Panc1 (cell line): ENCODE results near the gene TMEM38A. TPM values are rescaled to one million over a fixed set of nuclear protein-coding genes. Genes with fewer than 3 reads are reported as not detected.

ENCODE experiments used
- ATAC-seq: fragments of 200-7000 bp; cut with Tn5 transposase; 2 replicates; pipeline ENCODE4 v1.9.1; 2020; ENCODE audit warnings: mild to moderate bottlenecking, moderate library complexity
- BruUV-seq: library from RNA; stranded (reverse); fragments of 400-500 nt; replicated peaks from 2 replicates; lab custom pipeline; 2021; lab: Mats Ljungman, UMichigan
- CTCF ChIA-PET: fragments of 300-600 bp; sonication (Branson Sonifier 250); formaldehyde crosslinking; loops from one replicate; lab custom pipeline; 2022; ENCODE audit warnings: antibody characterized with exemption; lab: Charles Lee
- POLR2A ChIA-PET: fragments of 300-600 bp; sonication (Branson Sonifier 250); formaldehyde crosslinking; loops from one replicate; lab custom pipeline; 2022; ENCODE audit warnings: antibody characterized with exemption; lab: Charles Lee
- DNase-seq: peaks from one replicate; pipeline ENCODE4 v3.0.0-alpha.2; 2010; ENCODE audit warnings: low read depth, low spot score
- H3K27ac ChIP-seq: 2 replicates; pipeline ENCODE4 v1.5.1; 2011; ENCODE audit warnings: mild to moderate bottlenecking, low read length, inconsistent platforms
- H3K27me3 ChIP-seq: fragments of 200-500 bp; sonication (Bioruptor generic); 2 replicates; pipeline ENCODE4 v1.6.0; 2014; ENCODE audit warnings: low read length, inconsistent platforms; ENCODE audit not compliant: control insufficient read depth, insufficient read depth
- H3K36me3 ChIP-seq: fragments of 200-500 bp; sonication (Bioruptor generic); 2 replicates; pipeline ENCODE4 v1.5.1; 2014; ENCODE audit warnings: inconsistent platforms, mild to moderate bottlenecking, low read length, moderate library complexity; ENCODE audit not compliant: control insufficient read depth, insufficient read depth
- H3K4me1 ChIP-seq: 2 replicates; pipeline ENCODE4 v1.5.1; 2011; ENCODE audit warnings: inconsistent platforms, mild to moderate bottlenecking, low read length, moderate library complexity; ENCODE audit not compliant: control insufficient read depth, insufficient read depth
- H3K4me3 ChIP-seq, 2 experiments: 2 replicates each; pipeline ENCODE4 v1.5.1; 2011 to 2012; ENCODE audit warnings: low read depth in 2 of 2, low read length in 2 of 2, mild to moderate bottlenecking in 2 of 2, inconsistent platforms in 1 of 2, moderate library complexity in 1 of 2
- H3K9me3 ChIP-seq: fragments of 200-500 bp; sonication (Bioruptor generic); 2 replicates; pipeline ENCODE4 v1.5.1; 2014; ENCODE audit warnings: low read depth, mild to moderate bottlenecking, inconsistent platforms, low read length, moderate library complexity; ENCODE audit not compliant: control insufficient read depth, insufficient read depth
- POLR2AphosphoS5 ChIP-seq: IDR thresholded peaks from 2 replicates; pipeline ENCODE4 v1.6.1; 2012; ENCODE audit warnings: mild to moderate bottlenecking, low read depth, low read length, moderate library complexity
- SIN3A ChIP-seq: IDR thresholded peaks from 2 replicates; pipeline ENCODE4 v1.6.1; 2012; ENCODE audit warnings: low read depth, mild to moderate bottlenecking, low read length, moderate library complexity, borderline replicate concordance; ENCODE audit not compliant: insufficient read depth
- TCF7L2 ChIP-seq: IDR thresholded peaks from 2 replicates; pipeline ENCODE4 v1.6.1; 2011; ENCODE audit warnings: mild to moderate bottlenecking, low read depth, low read length, inconsistent platforms
- in situ Hi-C: cut with HindIII; loops from 2 replicates; pipeline ENCODE4 v1.10.0; 2016; ENCODE audit warnings: low sequenced_read_pairs, low pct_unique_long_range_greater_than_20kb
- intact Hi-C: fragments of 100-400 bp; cut with micrococcal nuclease; formaldehyde crosslinking; loops from one replicate; pipeline ENCODE4 v1.10.0; 2022; ENCODE audit not compliant: unreplicated experiment
- total RNA-seq: library from RNA; stranded (reverse); gene quantifications from one replicate; pipeline ENCODE4 v1.2.1, GENCODE V29; 2021; ENCODE audit not compliant: unreplicated experiment
- TF ChIP-seq, protein P1 (sequence below): fragments of 450-650 bp; IDR thresholded peaks from 2 replicates; pipeline ENCODE4 v1.5.1; 2017; ENCODE audit warnings: mild to moderate bottlenecking
- TF ChIP-seq, protein P2 (sequence below), 2 experiments: IDR thresholded peaks; 2 replicates each; pipeline ENCODE4 v1.6.1; 2011 to 2012; ENCODE audit warnings: low read depth in 2 of 2, control low read depth in 1 of 2, low read length in 1 of 2, mild to moderate bottlenecking in 1 of 2, moderate library complexity in 1 of 2; ENCODE audit not compliant: insufficient read depth in 1 of 2

Gene TMEM38A
- total RNA-seq, 1 experiment from 2014 or later = 8.4 TPM

DNA sequence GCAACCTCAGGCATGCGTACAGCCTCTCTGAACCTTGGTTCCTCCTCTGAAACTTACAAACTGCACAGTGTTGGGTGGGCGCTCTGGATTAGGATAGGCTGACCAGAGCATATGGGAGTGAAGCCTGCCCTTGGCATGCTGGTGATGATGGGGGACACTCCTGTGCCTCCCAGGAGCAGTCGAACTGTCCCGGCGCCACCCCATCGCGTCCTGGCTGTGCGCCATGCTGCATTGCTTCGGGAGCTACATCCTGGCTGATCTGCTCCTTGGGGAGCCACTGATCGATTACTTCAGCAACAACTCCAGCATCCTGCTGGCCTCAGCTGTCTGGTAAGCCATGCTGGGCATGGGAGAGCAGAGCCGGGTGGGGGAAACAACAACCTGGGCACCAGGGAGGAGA lies 18.9 kb downstream of the TMEM38A start:
- POLR2A ChIA-PET = no interaction called here
- TF ChIP-seq SIN3A (no peak), TCF7L2 (no peak), POLR2AphosphoS5 (no peak)
- TF ChIP-seq, protein P1, sequence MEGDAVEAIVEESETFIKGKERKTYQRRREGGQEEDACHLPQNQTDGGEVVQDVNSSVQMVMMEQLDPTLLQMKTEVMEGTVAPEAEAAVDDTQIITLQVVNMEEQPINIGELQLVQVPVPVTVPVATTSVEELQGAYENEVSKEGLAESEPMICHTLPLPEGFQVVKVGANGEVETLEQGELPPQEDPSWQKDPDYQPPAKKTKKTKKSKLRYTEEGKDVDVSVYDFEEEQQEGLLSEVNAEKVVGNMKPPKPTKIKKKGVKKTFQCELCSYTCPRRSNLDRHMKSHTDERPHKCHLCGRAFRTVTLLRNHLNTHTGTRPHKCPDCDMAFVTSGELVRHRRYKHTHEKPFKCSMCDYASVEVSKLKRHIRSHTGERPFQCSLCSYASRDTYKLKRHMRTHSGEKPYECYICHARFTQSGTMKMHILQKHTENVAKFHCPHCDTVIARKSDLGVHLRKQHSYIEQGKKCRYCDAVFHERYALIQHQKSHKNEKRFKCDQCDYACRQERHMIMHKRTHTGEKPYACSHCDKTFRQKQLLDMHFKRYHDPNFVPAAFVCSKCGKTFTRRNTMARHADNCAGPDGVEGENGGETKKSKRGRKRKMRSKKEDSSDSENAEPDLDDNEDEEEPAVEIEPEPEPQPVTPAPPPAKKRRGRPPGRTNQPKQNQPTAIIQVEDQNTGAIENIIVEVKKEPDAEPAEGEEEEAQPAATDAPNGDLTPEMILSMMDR = no peak
- TF ChIP-seq, protein P2, sequence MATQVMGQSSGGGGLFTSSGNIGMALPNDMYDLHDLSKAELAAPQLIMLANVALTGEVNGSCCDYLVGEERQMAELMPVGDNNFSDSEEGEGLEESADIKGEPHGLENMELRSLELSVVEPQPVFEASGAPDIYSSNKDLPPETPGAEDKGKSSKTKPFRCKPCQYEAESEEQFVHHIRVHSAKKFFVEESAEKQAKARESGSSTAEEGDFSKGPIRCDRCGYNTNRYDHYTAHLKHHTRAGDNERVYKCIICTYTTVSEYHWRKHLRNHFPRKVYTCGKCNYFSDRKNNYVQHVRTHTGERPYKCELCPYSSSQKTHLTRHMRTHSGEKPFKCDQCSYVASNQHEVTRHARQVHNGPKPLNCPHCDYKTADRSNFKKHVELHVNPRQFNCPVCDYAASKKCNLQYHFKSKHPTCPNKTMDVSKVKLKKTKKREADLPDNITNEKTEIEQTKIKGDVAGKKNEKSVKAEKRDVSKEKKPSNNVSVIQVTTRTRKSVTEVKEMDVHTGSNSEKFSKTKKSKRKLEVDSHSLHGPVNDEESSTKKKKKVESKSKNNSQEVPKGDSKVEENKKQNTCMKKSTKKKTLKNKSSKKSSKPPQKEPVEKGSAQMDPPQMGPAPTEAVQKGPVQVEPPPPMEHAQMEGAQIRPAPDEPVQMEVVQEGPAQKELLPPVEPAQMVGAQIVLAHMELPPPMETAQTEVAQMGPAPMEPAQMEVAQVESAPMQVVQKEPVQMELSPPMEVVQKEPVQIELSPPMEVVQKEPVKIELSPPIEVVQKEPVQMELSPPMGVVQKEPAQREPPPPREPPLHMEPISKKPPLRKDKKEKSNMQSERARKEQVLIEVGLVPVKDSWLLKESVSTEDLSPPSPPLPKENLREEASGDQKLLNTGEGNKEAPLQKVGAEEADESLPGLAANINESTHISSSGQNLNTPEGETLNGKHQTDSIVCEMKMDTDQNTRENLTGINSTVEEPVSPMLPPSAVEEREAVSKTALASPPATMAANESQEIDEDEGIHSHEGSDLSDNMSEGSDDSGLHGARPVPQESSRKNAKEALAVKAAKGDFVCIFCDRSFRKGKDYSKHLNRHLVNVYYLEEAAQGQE (IDR thresholded peaks at IDR 0.05; ENCODE audit: insufficient read depth in 1 of 2, low read depth in 2 of 2, low read length in 1 of 2) = no peak
- CTCF ChIA-PET = interaction anchor here (0.6 to 0.7 kb wide), 2 partner anchors 23 to 293 kb away, joined by 4 to 7 read pairs; no protein-coding TSS in a partner anchor

DNA sequence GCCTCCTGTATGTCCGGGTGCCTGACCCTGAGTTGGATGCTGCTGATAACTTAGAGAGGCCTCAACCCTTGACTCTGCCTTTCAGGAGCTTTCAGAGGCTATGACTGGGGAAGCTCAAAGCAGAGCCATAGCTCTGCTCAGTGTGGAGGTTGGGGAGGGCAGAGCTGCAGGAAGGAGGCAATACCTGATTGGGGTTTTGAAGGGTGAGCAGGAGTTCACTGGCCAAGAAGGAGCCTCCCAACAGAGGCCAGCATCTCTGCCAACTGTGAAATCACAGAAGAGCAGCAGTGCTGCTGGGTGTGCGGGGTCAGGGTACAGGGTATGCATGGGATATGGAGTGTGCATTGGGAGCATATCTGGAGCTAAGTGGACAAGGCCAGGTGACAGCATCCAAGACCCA lies 21.6 kb downstream of the TMEM38A start:
- H3K9me3 ChIP-seq = no peaks in the 10 kb centered on the region
- intact Hi-C loops = no loop called here
- no TSS peak for BruUV-seq
- CTCF ChIA-PET = no interaction called here
- TF ChIP-seq TCF7L2 (no peak), POLR2AphosphoS5 (no peak), SIN3A (no peak)
- TF ChIP-seq, protein P1 = no peak
- TF ChIP-seq, protein P2 (IDR thresholded peaks at IDR 0.05; ENCODE audit: insufficient read depth in 1 of 2, low read depth in 2 of 2, low read length in 1 of 2) = no peak
- no peaks in the 10 kb centered on the region for H3K36me3 ChIP-seq
- ATAC-seq = no peak
- peaks cover 4% of the 10 kb centered on the region; the same call in 1 of the 2 replicates for H3K4me1 ChIP-seq
- in situ Hi-C loops = no loop called here
- POLR2A ChIA-PET = no interaction called here
- H3K4me3 ChIP-seq = no peak overlapping the region
- no peak overlapping the region for H3K27ac ChIP-seq
- H3K27me3 ChIP-seq = no peaks in the 10 kb centered on the region
- DNase-seq = no peak

More for the DNA sequence above, 18.9 kb downstream of the TMEM38A start:
- intact Hi-C loops (no loop called here), in situ Hi-C loops (no loop called here)
- H3K4me3 ChIP-seq = no peak overlapping the region
- no peaks in the 10 kb centered on the region for H3K36me3 ChIP-seq
- no peaks in the 10 kb centered on the region for H3K4me1 ChIP-seq
- H3K27ac ChIP-seq = no peak overlapping the region
- H3K9me3 ChIP-seq = no peaks in the 10 kb centered on the region
- no peak for ATAC-seq
- DNase-seq = no peak
- BruUV-seq = no TSS peak
- no peaks in the 10 kb centered on the region for H3K27me3 ChIP-seq
